Uterus (tissue), 2 donors: ENCODE results near the gene WDR91.

ENCODE experiments used
- CTCF ChIP-seq, 4 experiments: fragments of 200-600 bp in 2 of 4; fragments of 450-650 bp in 2 of 4; sonication (generic) in 2 of 4; IDR thresholded peaks; one replicate each; pipeline ENCODE4 v1.5.1; 2016 to 2019; ENCODE audit warnings: antibody characterized with exemption in 4 of 4, mild to moderate bottlenecking in 2 of 4, moderate library complexity in 1 of 4
- POLR2A ChIP-seq, 2 donors: fragments of 450-650 bp; IDR thresholded peaks; one replicate each; pipeline ENCODE4 v1.6.1; 2016; ENCODE audit warnings: antibody characterized with exemption in 2 of 2, mild to moderate bottlenecking in 1 of 2, moderate library complexity in 1 of 2

DNA sequence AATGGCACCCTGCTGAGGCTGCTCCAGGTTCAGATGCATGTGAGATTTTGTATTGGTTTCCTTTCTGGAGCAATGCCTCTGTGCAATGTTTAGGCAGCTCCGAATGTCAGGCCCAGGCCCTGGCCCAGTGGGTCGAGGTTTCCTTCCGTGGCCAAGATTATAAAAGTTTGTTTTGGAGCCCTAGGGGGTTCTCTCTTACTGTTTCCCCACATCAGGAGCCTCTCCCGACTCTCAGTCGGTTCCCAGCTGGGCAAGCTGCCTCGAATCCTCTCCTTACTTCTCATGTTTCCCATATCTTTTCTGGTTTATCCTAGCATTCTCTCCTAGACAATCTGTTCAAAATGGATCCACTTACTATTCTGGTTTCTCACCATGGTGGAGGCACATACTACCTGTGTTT, 52.5 kb downstream of the WDR91 start:
- TF ChIP-seq CTCF (IDR thresholded peaks at IDR 0.05), result no peak
- no peak for TF ChIP-seq POLR2A (IDR thresholded peaks at IDR 0.05)
